ENCODE results near the gene PTPRD.
"Not testable (repeated sequence)": the region's sequence is repeated elsewhere in the genome, so short reads cannot be mapped to it uniquely, and the experiment has no call there.

Gene PTPRD

GRCh38 chr9:8946461-8946860, 1666.3 kb downstream of the PTPRD start:
- no peak for DNase-seq

GRCh38 chr9:8943392-8943791, 1669.4 kb downstream of the PTPRD start:
- DNase-seq: no peak

GRCh38 chr9:8940650-8941049, 1672.2 kb downstream of the PTPRD start:
- no peak for DNase-seq

GRCh38 chr9:8926461-8926860, 1686.3 kb downstream of the PTPRD start:
- DNase-seq: no peak

- no peak for DNase-seq
Measured at GRCh38 chr9:8924562-8924961, 1688.2 kb downstream of the PTPRD start.

GRCh38 chr9:8920478-8921183, 1692.2 kb downstream of the PTPRD start:
- not testable (repeated sequence) for DNase-seq

- DNase-seq: peak; percentile 72
Measured at GRCh38 chr9:8917956-8918739, 1694.7 kb downstream of the PTPRD start.

- no peak for DNase-seq
Measured at GRCh38 chr9:8916771-8917170, 1696.0 kb downstream of the PTPRD start.

GRCh38 chr9:8907868-8908267, 1704.9 kb downstream of the PTPRD start:
- DNase-seq: no peak

GRCh38 chr9:8905731-8906130, 1707.1 kb downstream of the PTPRD start:
- no peak for DNase-seq

- DNase-seq: no peak
Measured at GRCh38 chr9:8904771-8905515, 1707.9 kb downstream of the PTPRD start.

- DNase-seq: no peak
Measured at GRCh38 chr9:8903077-8903476, 1709.7 kb downstream of the PTPRD start.

- no peak for DNase-seq
Measured at GRCh38 chr9:8901146-8901545, 1711.7 kb downstream of the PTPRD start.

- no peak for DNase-seq
Measured at GRCh38 chr9:8899511-8899910, 1713.3 kb downstream of the PTPRD start.

GRCh38 chr9:8895861-8896224, 1717.0 kb downstream of the PTPRD start:
- DNase-seq: peak; percentile 52

- no peak for DNase-seq
Measured at GRCh38 chr9:8895106-8895860, 1717.5 kb downstream of the PTPRD start.

GRCh38 chr9:8890695-8891094, 1722.1 kb downstream of the PTPRD start:
- DNase-seq: no peak

GRCh38 chr9:8889100-8889499, 1723.7 kb downstream of the PTPRD start:
- no peak for DNase-seq

- DNase-seq: no peak
Measured at GRCh38 chr9:8888591-8888990, 1724.2 kb downstream of the PTPRD start.

- no peak for DNase-seq
Measured at GRCh38 chr9:8887369-8887768, 1725.4 kb downstream of the PTPRD start.

- no peak for DNase-seq
Measured at GRCh38 chr9:8883321-8883720, 1729.5 kb downstream of the PTPRD start.

GRCh38 chr9:8880060-8880459, 1732.7 kb downstream of the PTPRD start:
- no peak for DNase-seq

- no peak for DNase-seq
Measured at GRCh38 chr9:8879284-8879683, 1733.5 kb downstream of the PTPRD start.
